Thoracic aorta (tissue), 2 donors: Measurements from ENCODE around the gene ADAMTSL2. TPM values are rescaled to one million over a fixed set of nuclear protein-coding genes. Genes with fewer than 3 reads are reported as not detected.

Experiments
- ATAC-seq: fragments of 150-250 bp; one replicate; pipeline ENCODE4 v1.8.0; 2017; ENCODE audit warnings: low read depth; ENCODE audit not compliant: insufficient number of reproducible peaks, low FRiP score
- DNase-seq: peaks from one replicate; pipeline ENCODE4 v3.0.0-alpha.2; 2020; ENCODE audit warnings: low spot score
- H3K27ac ChIP-seq, 2 donors: fragments of 200-600 bp; sonication (generic); 1 replicate in 1 of 2; 2 replicates in 1 of 2; pipeline ENCODE4 v1.5.1; 2016; ENCODE audit warnings: mild to moderate bottlenecking in 2 of 2, moderate library complexity in 2 of 2
- H3K27me3 ChIP-seq: fragments of 200-600 bp; sonication (generic); replicated peaks from 2 replicates; pipeline ENCODE4 v1.6.0; 2016; ENCODE audit warnings: mild to moderate bottlenecking; ENCODE audit not compliant: insufficient read depth
- H3K36me3 ChIP-seq: fragments of 200-600 bp; sonication (generic); one replicate; pipeline ENCODE4 v1.5.1; 2016
- H3K4me1 ChIP-seq, 2 donors: fragments of 200-600 bp; sonication (generic); 1 replicate in 1 of 2; 2 replicates in 1 of 2; pipeline versions ENCODE4 v1.5.1 to v1.6.0; 2016; ENCODE audit warnings: low read depth in 2 of 2, mild to moderate bottlenecking in 1 of 2; ENCODE audit not compliant: control insufficient read depth in 1 of 2
- H3K4me3 ChIP-seq: fragments of 200-600 bp; sonication (generic); 2 replicates; pipeline ENCODE4 v1.5.1; 2016; ENCODE audit warnings: mild to moderate bottlenecking
- H3K9me3 ChIP-seq: fragments of 200-600 bp; sonication (generic); 2 replicates; pipeline ENCODE4 v1.5.1; 2016
- total RNA-seq, 2 donors: library from RNA; depleted of rRNA; stranded (reverse); fragments of >200 nt; gene quantifications; one replicate each; pipeline versions ENCODE4 v1.1.0 to v1.2.3, GENCODE V29; 2016
- TF ChIP-seq, protein P1 (sequence below): fragments of 200-600 bp; sonication (generic); IDR thresholded peaks from one replicate; pipeline ENCODE4 v1.5.1; 2019; ENCODE audit warnings: antibody characterized with exemption

The ADAMTSL2 gene
- total RNA-seq, 2 donors from 2014 or later = 2.8 to 5.5 TPM

GRCh38 chr9:133502112-133502511 is 32.4 kb upstream of the ADAMTSL2 start:
- Histone ChIP-seq H3K36me3 (no peaks in the 10 kb centered on the region), H3K9me3 (peaks cover 10% of the 10 kb centered on the region), H3K4me3 (no peak overlapping the region), H3K4me1 (peaks cover 0 to 17% of the 10 kb centered on the region in 2 donors), H3K27ac (no peak overlapping the region), H3K27me3 (no peaks in the 10 kb centered on the region)
- DNase-seq (no peak), ATAC-seq (no peak)
- TF ChIP-seq, protein P1, sequence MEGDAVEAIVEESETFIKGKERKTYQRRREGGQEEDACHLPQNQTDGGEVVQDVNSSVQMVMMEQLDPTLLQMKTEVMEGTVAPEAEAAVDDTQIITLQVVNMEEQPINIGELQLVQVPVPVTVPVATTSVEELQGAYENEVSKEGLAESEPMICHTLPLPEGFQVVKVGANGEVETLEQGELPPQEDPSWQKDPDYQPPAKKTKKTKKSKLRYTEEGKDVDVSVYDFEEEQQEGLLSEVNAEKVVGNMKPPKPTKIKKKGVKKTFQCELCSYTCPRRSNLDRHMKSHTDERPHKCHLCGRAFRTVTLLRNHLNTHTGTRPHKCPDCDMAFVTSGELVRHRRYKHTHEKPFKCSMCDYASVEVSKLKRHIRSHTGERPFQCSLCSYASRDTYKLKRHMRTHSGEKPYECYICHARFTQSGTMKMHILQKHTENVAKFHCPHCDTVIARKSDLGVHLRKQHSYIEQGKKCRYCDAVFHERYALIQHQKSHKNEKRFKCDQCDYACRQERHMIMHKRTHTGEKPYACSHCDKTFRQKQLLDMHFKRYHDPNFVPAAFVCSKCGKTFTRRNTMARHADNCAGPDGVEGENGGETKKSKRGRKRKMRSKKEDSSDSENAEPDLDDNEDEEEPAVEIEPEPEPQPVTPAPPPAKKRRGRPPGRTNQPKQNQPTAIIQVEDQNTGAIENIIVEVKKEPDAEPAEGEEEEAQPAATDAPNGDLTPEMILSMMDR = no peak

GRCh38 chr9:133505186-133505830 is 29.2 kb upstream of the ADAMTSL2 start:
- no peaks in the 10 kb centered on the region for H3K27me3 ChIP-seq
- peaks cover 9 to 28% of the 10 kb centered on the region in 2 donors for H3K4me1 ChIP-seq
- H3K36me3 ChIP-seq = no peaks in the 10 kb centered on the region
- H3K9me3 ChIP-seq = peaks cover 10% of the 10 kb centered on the region
- H3K4me3 ChIP-seq = no peak overlapping the region
- no peak overlapping the region for H3K27ac ChIP-seq
- DNase-seq (no peak), ATAC-seq (no peak)
- TF ChIP-seq, protein P1 = no peak

GRCh38 chr9:133505901-133506652 is 28.4 kb upstream of the ADAMTSL2 start:
- H3K36me3 ChIP-seq = no peaks in the 10 kb centered on the region
- no peak overlapping the region for H3K4me3 ChIP-seq
- peak overlapping the region in 1 of 2 donors; percentile 30 for H3K27ac ChIP-seq
- TF ChIP-seq, protein P1 = no peak
- no peaks in the 10 kb centered on the region for H3K27me3 ChIP-seq
- DNase-seq (no peak), ATAC-seq (no peak)
- H3K9me3 ChIP-seq = peaks cover 10% of the 10 kb centered on the region
- H3K4me1 ChIP-seq = peaks cover 9 to 28% of the 10 kb centered on the region in 2 donors

DNA sequence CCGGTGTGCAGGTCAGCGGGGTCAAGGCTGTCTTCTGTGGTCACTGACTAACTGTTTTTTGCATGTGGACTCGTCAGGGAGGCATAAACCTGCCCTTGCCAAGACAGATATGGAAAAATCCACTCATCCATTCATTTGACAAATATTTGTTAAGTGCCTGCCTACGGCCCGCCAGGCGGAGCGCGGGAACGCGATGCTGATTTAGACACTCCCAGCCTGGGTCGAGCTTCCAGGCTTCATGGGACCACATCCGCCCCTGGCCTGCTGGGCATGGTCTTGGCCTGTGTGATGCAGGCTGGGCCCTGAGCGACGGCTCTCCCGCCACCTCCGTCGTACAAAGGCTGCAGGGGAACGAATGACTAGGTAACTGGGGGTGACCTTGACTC is 27.9 kb upstream of the ADAMTSL2 start:
- Histone ChIP-seq H3K4me1 (peaks cover 9 to 28% of the 10 kb centered on the region in 2 donors), H3K27me3 (no peaks in the 10 kb centered on the region), H3K36me3 (no peaks in the 10 kb centered on the region), H3K9me3 (peaks cover 7% of the 10 kb centered on the region), H3K4me3 (no peak overlapping the region), H3K27ac (no peak overlapping the region)
- no peak for DNase-seq
- TF ChIP-seq, protein P1 = no peak
- no peak for ATAC-seq

DNA sequence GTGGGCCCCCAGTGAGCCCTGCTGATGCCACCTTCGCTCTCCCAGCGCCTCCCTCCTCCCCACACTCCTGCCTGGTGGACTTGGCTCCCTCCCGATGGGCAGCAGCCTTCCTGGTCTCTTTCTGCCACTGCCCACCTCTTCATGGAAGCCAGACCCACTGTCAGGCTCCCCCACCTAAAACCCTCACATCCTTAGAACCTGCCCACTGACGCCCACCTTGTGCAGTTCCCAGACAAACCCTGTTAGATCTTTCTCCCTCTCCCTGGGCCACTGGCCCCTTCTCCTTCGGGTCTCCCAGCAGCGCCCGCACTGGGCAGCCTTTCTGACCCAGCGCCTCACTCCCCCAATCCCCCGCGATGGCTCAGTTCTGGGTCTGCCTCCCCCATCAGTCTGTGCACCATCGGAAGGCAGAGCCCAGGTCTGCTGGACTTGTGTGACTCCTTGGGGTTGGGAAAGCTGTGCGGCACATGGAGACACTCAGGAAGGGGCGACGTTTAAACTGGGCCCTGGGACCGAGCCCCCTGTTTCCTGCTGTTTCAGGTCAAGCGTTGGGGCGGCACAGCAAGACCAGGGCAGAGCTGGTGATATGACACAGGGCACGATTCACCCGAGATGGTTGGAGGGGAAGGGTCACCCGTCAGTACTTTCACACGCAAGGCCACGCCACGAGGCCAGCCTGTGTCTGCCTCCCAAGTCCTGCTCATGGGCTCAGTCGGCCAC is 27.1 kb upstream of the ADAMTSL2 start:
- Histone ChIP-seq H3K9me3 (peaks cover 3% of the 10 kb centered on the region), H3K36me3 (no peaks in the 10 kb centered on the region), H3K4me3 (no peak overlapping the region), H3K27ac (no peak overlapping the region), H3K27me3 (no peaks in the 10 kb centered on the region), H3K4me1 (peaks cover 9 to 28% of the 10 kb centered on the region in 2 donors)
- ATAC-seq (no peak), DNase-seq (no peak)
- TF ChIP-seq, protein P1 = no peak
